ENCODE results near the gene ZNF275. TPM values are rescaled to one million over a fixed set of nuclear protein-coding genes. Genes with fewer than 3 reads are reported as not detected.
"Not testable (repeated sequence)": the region's sequence is repeated elsewhere in the genome, so short reads cannot be mapped to it uniquely, and the experiment has no call there.

ZNF275 gene
- total and polyA plus RNA-seq, 2 of the 8 experiments (the other 6 are each of a cell fraction or from before 2014, with no cell fraction given): 8.2 to 9.1 TPM

DNA sequence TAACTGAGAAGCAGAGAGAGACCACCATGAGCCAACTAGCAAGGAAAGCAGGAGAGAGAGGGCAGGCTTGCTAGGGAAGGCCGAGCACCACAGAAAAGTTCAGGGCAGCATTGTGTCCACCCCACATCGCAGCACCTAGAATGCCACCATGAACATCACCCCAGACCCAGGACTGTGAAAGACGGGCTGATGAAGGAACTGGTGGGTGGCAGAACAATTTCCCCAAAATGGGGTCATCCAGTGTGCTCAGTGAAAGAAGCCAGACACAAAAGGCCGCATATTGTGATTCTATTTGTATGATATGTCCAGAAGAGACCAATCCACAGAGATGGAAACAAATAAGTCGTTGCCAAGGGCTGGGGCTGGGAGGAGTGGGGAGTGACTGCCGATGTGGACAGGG lies 50.4 kb downstream of the ZNF275 start (continued):
- TF ChIP-seq, protein P1, sequence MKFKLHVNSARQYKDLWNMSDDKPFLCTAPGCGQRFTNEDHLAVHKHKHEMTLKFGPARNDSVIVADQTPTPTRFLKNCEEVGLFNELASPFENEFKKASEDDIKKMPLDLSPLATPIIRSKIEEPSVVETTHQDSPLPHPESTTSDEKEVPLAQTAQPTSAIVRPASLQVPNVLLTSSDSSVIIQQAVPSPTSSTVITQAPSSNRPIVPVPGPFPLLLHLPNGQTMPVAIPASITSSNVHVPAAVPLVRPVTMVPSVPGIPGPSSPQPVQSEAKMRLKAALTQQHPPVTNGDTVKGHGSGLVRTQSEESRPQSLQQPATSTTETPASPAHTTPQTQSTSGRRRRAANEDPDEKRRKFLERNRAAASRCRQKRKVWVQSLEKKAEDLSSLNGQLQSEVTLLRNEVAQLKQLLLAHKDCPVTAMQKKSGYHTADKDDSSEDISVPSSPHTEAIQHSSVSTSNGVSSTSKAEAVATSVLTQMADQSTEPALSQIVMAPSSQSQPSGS (IDR thresholded peaks at IDR 0.05; ENCODE audit: low read length): no peak
- no peak for TF ChIP-seq TAF7 (optimal IDR thresholded peaks at IDR 0.05; ENCODE audit: borderline replicate concordance, low read depth, low read length)

DNA sequence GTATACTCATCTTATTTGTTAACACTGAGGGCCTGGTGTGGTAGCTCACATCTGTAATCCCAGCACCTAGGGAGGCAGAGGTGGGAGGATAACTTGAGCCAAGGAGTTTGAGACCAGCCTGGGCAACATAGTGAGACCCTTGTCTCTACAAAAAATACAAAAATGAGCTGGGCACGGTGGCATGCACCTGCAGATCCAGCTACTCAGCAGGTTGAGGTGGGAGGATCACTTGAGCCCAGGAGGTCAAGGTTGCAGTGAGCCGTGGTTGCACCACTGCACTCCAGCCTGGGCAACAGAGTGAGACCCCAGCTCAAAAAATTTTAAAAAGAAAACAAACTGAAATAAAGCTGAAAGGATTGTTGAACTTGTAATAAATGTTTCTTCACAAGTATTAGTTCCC lies 51.0 kb downstream of the ZNF275 start:
- H2BK12ac ChIP-seq (ENCODE audit: low read depth, low read length); H3K36me3 ChIP-seq (ENCODE audit: control insufficient read depth in 2 of 4, insufficient read depth in 4 of 4, low read length in 3 of 4); H3K79me1 ChIP-seq (ENCODE audit: low read depth, low read length); H3K9ac ChIP-seq (replicated peaks in 1 of 4; ENCODE audit: extremely low read depth in 1 of 4, low read depth in 3 of 4, low read length in 3 of 4); H4K5ac ChIP-seq (ENCODE audit: insufficient read length, low read depth, low read length); H3K23ac ChIP-seq (ENCODE audit: insufficient read length); H2BK120ac ChIP-seq (replicated peaks; ENCODE audit: low read depth, low read length); H3K18ac ChIP-seq (ENCODE audit: extremely low read depth, low read length); H3K27ac ChIP-seq (ENCODE audit: low read depth, low read length); H4K91ac ChIP-seq (replicated peaks; ENCODE audit: insufficient read length, low read length); H3K4ac ChIP-seq (replicated peaks; ENCODE audit: insufficient read length, low read depth, low read length); H2BK20ac ChIP-seq (ENCODE audit: low read length); H3K27me3 ChIP-seq (replicated peaks in 1 of 4; ENCODE audit: control insufficient read depth in 3 of 4, extremely low read depth in 1 of 4, insufficient read depth in 3 of 4, low read length in 3 of 4); H4K8ac ChIP-seq (ENCODE audit: extremely low read depth, insufficient read depth, low read length); POLR2A ChIA-PET (ENCODE audit: partially characterized antibody); H3K79me2 ChIP-seq (ENCODE audit: control insufficient read depth in 1 of 2, insufficient read depth in 2 of 2, low read length in 2 of 2); H4K20me1 ChIP-seq (replicated peaks in 1 of 2; ENCODE audit: control insufficient read depth in 1 of 2, insufficient read depth in 2 of 2, low read length in 2 of 2); H3K14ac ChIP-seq (ENCODE audit: insufficient read length); H3K4me3 ChIP-seq (ENCODE audit: extremely low read depth in 1 of 4, insufficient read depth in 2 of 4, low read depth in 3 of 4, low read length in 4 of 4); H2AK5ac ChIP-seq (ENCODE audit: low read depth, low read length); H2BK15ac ChIP-seq (ENCODE audit: low read length); H3K9me3 ChIP-seq (ENCODE audit: insufficient read depth in 2 of 2, low read depth in 1 of 2, low read length in 1 of 2); H3K4me2 ChIP-seq (ENCODE audit: insufficient read depth in 1 of 2, low read depth in 2 of 2, low read length in 2 of 2); H2AFZ ChIP-seq (ENCODE audit: low read length); H2BK5ac ChIP-seq (ENCODE audit: low read depth, low read length); FAIRE-seq; DNase-seq (ENCODE audit: low read depth in 1 of 2, low spot score in 2 of 2); H3K56ac ChIP-seq (replicated peaks; ENCODE audit: insufficient read length, low read depth, low read length); H3K4me1 ChIP-seq (replicated peaks in 1 of 4; ENCODE audit: control insufficient read depth in 3 of 4, insufficient read depth in 4 of 4, low read length in 3 of 4): not testable (repeated sequence)
- peaks cover 23% of the 10 kb centered on the region; the same call in 1 of the 2 replicates for H3K23me2 ChIP-seq (ENCODE audit: low read depth, low read length)
- 83% methylated on average over 2 of the region's 2 CpGs; no CpG with 5 or more reads in 1 of the 2 experiments for WGBS, 2 experiments (ENCODE audit: extremely low coverage in 1 of 2, insufficient coverage in 1 of 2, insufficient read length in 1 of 2, insufficient replicate concordance in 2 of 2, low coverage in 1 of 2, low lambda C conversion rate in 2 of 2, missing lambda C conversion rate in 1 of 2)
- CTCF ChIA-PET (ENCODE audit: partially characterized antibody): interaction anchor here (1.2 kb wide), 1 partner anchor 21 kb away, joined by 4 read pairs; no protein-coding TSS in a partner anchor

Data from H1 (cell line).